D341Med (cell line): ENCODE data around the gene SLC35F3.
"Not testable (repeated sequence)": the region's sequence is repeated elsewhere in the genome, so short reads cannot be mapped to it uniquely, and the experiment has no call there.

Source experiments
- DNase-seq: peaks from one replicate; pipeline ENCODE4 v3.0.0; 2012; ENCODE audit warnings: low spot score

Gene SLC35F3

GRCh38 chr1:234107416-234108021 is 203.0 kb downstream of the SLC35F3 start:
- no peak for DNase-seq

- no peak for DNase-seq
Observed at GRCh38 chr1:234108921-234109320, 204.4 kb downstream of the SLC35F3 start.

- DNase-seq, result no peak
Observed at GRCh38 chr1:234109840-234110239, 205.4 kb downstream of the SLC35F3 start.

GRCh38 chr1:234111458-234112142 is 207.1 kb downstream of the SLC35F3 start:
- DNase-seq, result peak; percentile 75

GRCh38 chr1:234114648-234115307 is 210.3 kb downstream of the SLC35F3 start:
- DNase-seq, result peak; percentile 68

GRCh38 chr1:234118911-234119310 is 214.4 kb downstream of the SLC35F3 start:
- no peak for DNase-seq

- DNase-seq, result no peak
Observed at GRCh38 chr1:234119431-234119830, 215.0 kb downstream of the SLC35F3 start.

- DNase-seq, result no peak
Observed at GRCh38 chr1:234120327-234120944, 216.0 kb downstream of the SLC35F3 start.

- not testable (repeated sequence) for DNase-seq
Observed at GRCh38 chr1:234121659-234122058, 217.2 kb downstream of the SLC35F3 start.

- DNase-seq, result not testable (repeated sequence)
Observed at GRCh38 chr1:234122571-234122970, 218.1 kb downstream of the SLC35F3 start.

GRCh38 chr1:234123867-234124266 is 219.4 kb downstream of the SLC35F3 start:
- no peak for DNase-seq

GRCh38 chr1:234125283-234125682 is 220.8 kb downstream of the SLC35F3 start:
- DNase-seq, result peak; percentile 72

GRCh38 chr1:234125714-234126113 is 221.2 kb downstream of the SLC35F3 start:
- no peak for DNase-seq

GRCh38 chr1:234127026-234127671 is 222.7 kb downstream of the SLC35F3 start:
- DNase-seq, result no peak

- no peak for DNase-seq
Observed at GRCh38 chr1:234132795-234133194, 228.3 kb downstream of the SLC35F3 start.

GRCh38 chr1:234134878-234135277 is 230.4 kb downstream of the SLC35F3 start:
- DNase-seq, result no peak

GRCh38 chr1:234135501-234135900 is 231.0 kb downstream of the SLC35F3 start:
- DNase-seq, result no peak

- DNase-seq, result no peak
Observed at GRCh38 chr1:234136073-234136472, 231.6 kb downstream of the SLC35F3 start.

- no peak for DNase-seq
Observed at GRCh38 chr1:234139966-234140365, 235.5 kb downstream of the SLC35F3 start.

GRCh38 chr1:234140388-234140787 is 235.9 kb downstream of the SLC35F3 start:
- DNase-seq, result no peak

GRCh38 chr1:234141006-234141405 is 236.5 kb downstream of the SLC35F3 start:
- no peak for DNase-seq

- no peak for DNase-seq
Observed at GRCh38 chr1:234143681-234144080, 239.2 kb downstream of the SLC35F3 start.
